CD4-positive, alpha-beta T cell (primary cell): ENCODE results near the gene RSPRY1. TPM values are rescaled to one million over a fixed set of nuclear protein-coding genes. Genes with fewer than 3 reads are reported as not detected.

Experiments used
- ATAC-seq: fragments of 200-7000 bp; cut with Tn5 transposase; one replicate; pipeline ENCODE4 v1.10.0; 2022; ENCODE audit warnings: mild to moderate bottlenecking; ENCODE audit not compliant: poor library complexity
- CTCF ChIA-PET: fragments of 350-600 bp; sonication (Branson Sonifier 250); formaldehyde crosslinking; loops from one replicate; lab custom pipeline; 2021; ENCODE audit warnings: antibody characterized with exemption, inconsistent platforms; lab: Charles Lee
- POLR2A ChIA-PET: fragments of 350-600 bp; sonication (Branson Sonifier 250); formaldehyde crosslinking; loops from one replicate; lab custom pipeline; 2021; ENCODE audit warnings: antibody characterized with exemption, inconsistent platforms; lab: Charles Lee
- DNase-seq, 14 experiments: peaks; one replicate each; pipeline ENCODE4 v3.0.0-alpha.2; 2013 to 2020; ENCODE audit warnings: mixed read lengths in 2 of 14
- H3K27ac ChIP-seq, 2 donors: one replicate each; pipeline versions ENCODE4 v1.5.1 to v1.7.0; 2013; ENCODE audit warnings: low read length in 2 of 2, low read depth in 1 of 2, mild to moderate bottlenecking in 1 of 2
- H3K27me3 ChIP-seq, 2 experiments: 1 replicate in 1 of 2; 2 replicates in 1 of 2; pipeline versions ENCODE4 v1.6.1 to v1.7.0; 2013; ENCODE audit warnings: low read length in 2 of 2, control low read depth in 1 of 2, mild to moderate bottlenecking in 1 of 2, moderate library complexity in 1 of 2; ENCODE audit not compliant: insufficient read depth in 2 of 2, control insufficient read depth in 1 of 2
- H3K36me3 ChIP-seq: one replicate; pipeline ENCODE4 v1.6.1; 2013; ENCODE audit warnings: low read length, control low read depth; ENCODE audit not compliant: insufficient read depth
- H3K4me1 ChIP-seq: one replicate; pipeline ENCODE4 v1.6.1; 2013; ENCODE audit warnings: low read length, control low read depth; ENCODE audit not compliant: insufficient read depth
- H3K4me3 ChIP-seq: one replicate; pipeline ENCODE4 v1.5.1; 2013; ENCODE audit warnings: mild to moderate bottlenecking, low read length, moderate library complexity
- H3K9me3 ChIP-seq, 2 experiments: 1 replicate in 1 of 2; 2 replicates in 1 of 2; pipeline versions ENCODE4 v1.6.1 to v1.7.0; 2013; ENCODE audit warnings: low read length in 2 of 2, mild to moderate bottlenecking in 2 of 2, control low read depth in 1 of 2, moderate library complexity in 1 of 2; ENCODE audit not compliant: control insufficient read depth in 1 of 2, insufficient read depth in 1 of 2
- H3K27ac Mint-ChIP-seq: one replicate; pipeline ENCODE4 v1.8.0; 2020; ENCODE audit warnings: mixed read lengths
- H3K27me3 Mint-ChIP-seq: one replicate; pipeline ENCODE4 v1.8.0; 2021; ENCODE audit warnings: mixed read lengths
- H3K36me3 Mint-ChIP-seq: one replicate; pipeline ENCODE4 v1.8.0; 2021; ENCODE audit warnings: low read depth, mixed read lengths
- H3K4me1 Mint-ChIP-seq: one replicate; pipeline ENCODE4 v1.8.0; 2021; ENCODE audit warnings: low read depth, mixed read lengths
- H3K4me3 Mint-ChIP-seq: one replicate; pipeline ENCODE4 v1.8.0; 2020; ENCODE audit warnings: mild to moderate bottlenecking, mixed read lengths
- H3K9me3 Mint-ChIP-seq: one replicate; pipeline ENCODE4 v1.8.0; 2020; ENCODE audit warnings: mixed read lengths
- intact Hi-C, 2 experiments: fragments of 100-400 bp; cut with DNase I in 1 of 2; cut with micrococcal nuclease in 1 of 2; formaldehyde crosslinking; loops; one replicate each; pipeline versions ENCODE4 v1.15.1 to v1.9.0; 2023 to 2025; cut with DNase I, micrococcal nuclease
- total RNA-seq, 174 experiments: library from RNA in 2 of 174; stranded (reverse) in 2 of 174; gene quantifications; one replicate each; pipeline ENCODE4 v1.2.3 and lab custom pipeline; 2021 to 2026
- TF ChIP-seq, protein P1 (sequence below): fragments of 200-600 bp; IDR thresholded peaks from one replicate; pipeline ENCODE4 v1.8.0; 2022; ENCODE audit warnings: antibody characterized with exemption, mild to moderate bottlenecking

Gene RSPRY1
- total RNA-seq, 2 experiments from 2014 or later, result 19.9 to 21.3 TPM

DNA sequence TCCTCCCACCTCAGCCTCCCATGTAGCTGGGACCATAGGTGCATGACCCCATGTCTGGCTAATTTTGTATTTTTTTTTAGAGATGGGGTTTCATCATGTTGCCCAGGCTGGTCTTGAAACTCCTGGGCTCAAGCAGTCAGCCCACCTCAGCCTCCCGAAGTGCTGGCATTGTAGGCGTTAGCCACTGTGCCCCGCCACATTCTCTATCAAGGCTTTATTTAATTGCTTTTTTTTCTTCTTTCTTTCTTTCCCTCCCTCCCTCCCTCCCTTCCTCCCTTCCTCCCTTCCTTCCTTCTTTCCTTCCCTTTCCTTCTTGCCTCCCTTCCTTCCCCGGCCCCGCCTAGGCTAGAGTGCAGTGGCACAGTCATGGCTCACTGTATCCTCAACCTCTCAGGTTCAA lies 23.7 kb downstream of the RSPRY1 start:
- Mint-ChIP-seq H3K27ac (no peak overlapping the region), H3K9me3 (no peaks in the 10 kb centered on the region), H3K36me3 (peaks cover 89% of the 10 kb centered on the region), H3K4me1 (no peaks in the 10 kb centered on the region), H3K4me3 (no peak overlapping the region), H3K27me3 (no peaks in the 10 kb centered on the region)
- intact Hi-C loops, result no loop called here
- peaks cover 0 to 3% of the 10 kb centered on the region in 2 experiments for H3K9me3 ChIP-seq
- H3K27me3 ChIP-seq, result no peaks in the 10 kb centered on the region
- no peak for ATAC-seq
- H3K4me3 ChIP-seq, result no peak overlapping the region
- CTCF ChIA-PET, result interaction anchor here (0.6 kb wide), 1 partner anchor 70 kb away, joined by 3 read pairs; no protein-coding TSS in a partner anchor
- TF ChIP-seq, protein P1, sequence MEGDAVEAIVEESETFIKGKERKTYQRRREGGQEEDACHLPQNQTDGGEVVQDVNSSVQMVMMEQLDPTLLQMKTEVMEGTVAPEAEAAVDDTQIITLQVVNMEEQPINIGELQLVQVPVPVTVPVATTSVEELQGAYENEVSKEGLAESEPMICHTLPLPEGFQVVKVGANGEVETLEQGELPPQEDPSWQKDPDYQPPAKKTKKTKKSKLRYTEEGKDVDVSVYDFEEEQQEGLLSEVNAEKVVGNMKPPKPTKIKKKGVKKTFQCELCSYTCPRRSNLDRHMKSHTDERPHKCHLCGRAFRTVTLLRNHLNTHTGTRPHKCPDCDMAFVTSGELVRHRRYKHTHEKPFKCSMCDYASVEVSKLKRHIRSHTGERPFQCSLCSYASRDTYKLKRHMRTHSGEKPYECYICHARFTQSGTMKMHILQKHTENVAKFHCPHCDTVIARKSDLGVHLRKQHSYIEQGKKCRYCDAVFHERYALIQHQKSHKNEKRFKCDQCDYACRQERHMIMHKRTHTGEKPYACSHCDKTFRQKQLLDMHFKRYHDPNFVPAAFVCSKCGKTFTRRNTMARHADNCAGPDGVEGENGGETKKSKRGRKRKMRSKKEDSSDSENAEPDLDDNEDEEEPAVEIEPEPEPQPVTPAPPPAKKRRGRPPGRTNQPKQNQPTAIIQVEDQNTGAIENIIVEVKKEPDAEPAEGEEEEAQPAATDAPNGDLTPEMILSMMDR, result no peak
- H3K4me1 ChIP-seq, result no peaks in the 10 kb centered on the region
- H3K27ac ChIP-seq, result no peak overlapping the region
- DNase-seq, result no peak
- POLR2A ChIA-PET, result interaction anchor here (0.7 kb wide), 1 partner anchor 263 kb away, joined by 4 read pairs; no protein-coding TSS in a partner anchor
- H3K36me3 ChIP-seq, result peaks cover 83% of the 10 kb centered on the region

DNA sequence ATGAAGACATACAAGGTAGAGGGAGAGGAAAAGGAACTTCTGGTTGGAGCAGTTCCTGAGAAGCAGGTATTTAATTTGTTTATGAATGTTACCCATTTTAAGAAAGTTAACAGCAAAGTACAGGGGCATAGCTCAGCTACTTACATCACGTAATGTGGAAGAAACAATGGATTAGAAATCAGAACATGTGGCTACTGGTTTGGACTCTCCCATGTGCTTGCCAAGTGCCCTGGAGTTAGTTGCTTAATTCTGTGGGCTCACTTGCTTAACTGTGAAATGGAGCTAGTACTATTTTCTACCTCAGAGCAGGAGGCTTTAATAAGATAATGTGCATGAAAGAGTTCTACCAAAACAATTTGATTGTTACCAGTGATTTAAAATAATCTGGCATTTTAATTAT lies 27.3 kb downstream of the RSPRY1 start:
- Mint-ChIP-seq H3K27me3 (no peaks in the 10 kb centered on the region), H3K27ac (no peak overlapping the region), H3K4me1 (no peaks in the 10 kb centered on the region), H3K36me3 (peaks cover 92% of the 10 kb centered on the region), H3K9me3 (peaks cover 4% of the 10 kb centered on the region), H3K4me3 (no peak overlapping the region)
- intact Hi-C loops, result no loop called here
- TF ChIP-seq, protein P1, result no peak
- Histone ChIP-seq H3K4me3 (no peak overlapping the region), H3K9me3 (peaks cover 9 to 28% of the 10 kb centered on the region in 2 experiments), H3K27me3 (no peaks in the 10 kb centered on the region), H3K36me3 (peaks cover 87% of the 10 kb centered on the region), H3K4me1 (no peaks in the 10 kb centered on the region), H3K27ac (no peak overlapping the region)
- POLR2A ChIA-PET, result no interaction called here
- CTCF ChIA-PET, result no interaction called here
- ATAC-seq (no peak), DNase-seq (no peak)

DNA sequence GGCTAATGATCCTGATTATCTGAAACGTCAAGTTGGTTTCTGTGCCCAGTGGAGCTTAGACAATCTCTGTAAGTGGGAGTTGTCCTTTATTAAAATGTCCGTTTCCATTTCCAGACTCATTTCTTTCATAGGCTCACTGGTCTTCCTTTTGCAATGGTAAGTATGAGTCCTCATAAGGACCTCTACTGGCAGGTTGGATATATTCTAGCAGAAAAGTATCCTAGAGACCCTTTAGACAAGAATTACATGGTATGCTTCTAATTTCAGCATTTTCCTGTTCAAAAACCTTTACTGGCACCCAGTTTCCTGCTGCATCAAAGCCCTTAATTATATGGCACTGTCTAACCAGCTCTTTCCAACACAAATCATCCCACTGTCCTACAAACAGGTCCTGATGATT lies 30.8 kb downstream of the RSPRY1 start:
- no peak overlapping the region for H3K4me3 ChIP-seq
- Mint-ChIP-seq H3K27me3 (no peaks in the 10 kb centered on the region), H3K4me1 (no peaks in the 10 kb centered on the region), H3K9me3 (peaks cover 4% of the 10 kb centered on the region), H3K4me3 (no peak overlapping the region), H3K36me3 (peaks cover 99% of the 10 kb centered on the region), H3K27ac (no peak overlapping the region)
- H3K27me3 ChIP-seq, result no peaks in the 10 kb centered on the region
- no peak overlapping the region for H3K27ac ChIP-seq
- H3K9me3 ChIP-seq, result peaks cover 13 to 28% of the 10 kb centered on the region in 2 experiments
- TF ChIP-seq, protein P1, result no peak
- intact Hi-C loops, result no loop called here
- ATAC-seq (no peak), DNase-seq (no peak)
- POLR2A ChIA-PET, result no interaction called here
- CTCF ChIA-PET, result no interaction called here
- peaks cover 89% of the 10 kb centered on the region for H3K36me3 ChIP-seq
- H3K4me1 ChIP-seq, result no peaks in the 10 kb centered on the region
